ENCODE results near the gene LAPTM5. TPM values are rescaled to one million over a fixed set of nuclear protein-coding genes. Genes with fewer than 3 reads are reported as not detected.

The LAPTM5 gene
- total and polyA plus RNA-seq, 2 of the 8 experiments (the other 6 are each of a cell fraction or from before 2014, with no cell fraction given), result 0.37 to 1.4 TPM

GRCh38 chr1:30743584-30744059, 14.0 kb downstream of the LAPTM5 start:
- H3K56ac ChIP-seq (replicated peaks; ENCODE audit: insufficient read length, low read depth, low read length), result no peak overlapping the region
- no peak overlapping the region for H2AFZ ChIP-seq (ENCODE audit: low read length)
- POLR2A ChIA-PET (ENCODE audit: partially characterized antibody), result interaction anchor here (0.6 to 1.2 kb wide), 3 partner anchors 10 to 24 kb away, joined by 3 to 5 read pairs (median 3); no protein-coding TSS in a partner anchor
- no peaks in the 10 kb centered on the region for H3K79me1 ChIP-seq (ENCODE audit: low read depth, low read length)
- H3K23me2 ChIP-seq (ENCODE audit: low read depth, low read length), result no peaks in the 10 kb centered on the region; the same call in 1 of the 2 replicates
- H3K4me2 ChIP-seq (ENCODE audit: insufficient read depth in 1 of 2, low read depth in 2 of 2, low read length in 2 of 2), result no peak overlapping the region
- no peak overlapping the region for H3K4me3 ChIP-seq (ENCODE audit: extremely low read depth in 1 of 4, insufficient read depth in 2 of 4, low read depth in 3 of 4, low read length in 4 of 4)
- no peaks in the 10 kb centered on the region for H4K20me1 ChIP-seq (replicated peaks in 1 of 2; ENCODE audit: control insufficient read depth in 1 of 2, insufficient read depth in 2 of 2, low read length in 2 of 2)
- H4K91ac ChIP-seq (replicated peaks; ENCODE audit: insufficient read length, low read length), result no peak overlapping the region
- no peak overlapping the region for H3K4ac ChIP-seq (replicated peaks; ENCODE audit: insufficient read length, low read depth, low read length)
- H2BK5ac ChIP-seq (ENCODE audit: low read depth, low read length), result no peak overlapping the region
- peaks cover 0 to 13% (median 3%) of the 10 kb centered on the region in 4 experiments; a peak in 5 of 7 replicates for H3K4me1 ChIP-seq (replicated peaks in 1 of 4; ENCODE audit: control insufficient read depth in 3 of 4, insufficient read depth in 4 of 4, low read length in 3 of 4)
- H3K27ac ChIP-seq (ENCODE audit: low read depth, low read length), result no peak overlapping the region
- H2BK120ac ChIP-seq (replicated peaks; ENCODE audit: low read depth, low read length), result no peak overlapping the region
- H3K9me3 ChIP-seq (ENCODE audit: insufficient read depth in 2 of 2, low read depth in 1 of 2, low read length in 1 of 2), result no peaks in the 10 kb centered on the region
- no peak overlapping the region for H3K23ac ChIP-seq (ENCODE audit: insufficient read length)
- H3K36me3 ChIP-seq (ENCODE audit: control insufficient read depth in 2 of 4, insufficient read depth in 4 of 4, low read length in 3 of 4), result no peaks in the 10 kb centered on the region
- DNase-seq (ENCODE audit: low read depth in 1 of 2, low spot score in 2 of 2) (no peak), FAIRE-seq (no peak)
- no peak overlapping the region for H3K9ac ChIP-seq (replicated peaks in 1 of 4; ENCODE audit: extremely low read depth in 1 of 4, low read depth in 3 of 4, low read length in 3 of 4)
- 85% methylated on average over 4 of the region's 4 CpGs; no CpG with 5 or more reads in 1 of the 2 experiments for WGBS, 2 experiments (ENCODE audit: extremely low coverage in 1 of 2, insufficient coverage in 1 of 2, insufficient read length in 1 of 2, insufficient replicate concordance in 2 of 2, low coverage in 1 of 2, low lambda C conversion rate in 2 of 2, missing lambda C conversion rate in 1 of 2)
- H4K5ac ChIP-seq (ENCODE audit: insufficient read length, low read depth, low read length), result no peak overlapping the region
- H4K8ac ChIP-seq (ENCODE audit: extremely low read depth, insufficient read depth, low read length), result no peak overlapping the region
- TF ChIP-seq HDAC2 (IDR thresholded peaks at IDR 0.05; ENCODE audit: borderline replicate concordance in 1 of 2, low read depth in 2 of 2, low read length in 2 of 2), result 0 out of 4 replicates have a peak, but pooled peaks of 1 of the 2 experiments have one; percentile 42
- no peak for TF ChIP-seq CBX5 (IDR thresholded peaks at IDR 0.05; ENCODE audit: low read depth, low read length)
- TF ChIP-seq CHD2 (IDR thresholded peaks at IDR 0.05; ENCODE audit: low read length), result no peak
- no peak for TF ChIP-seq CHD1 (IDR thresholded peaks at IDR 0.05; ENCODE audit: low read depth, low read length)
- TF ChIP-seq KDM4A (IDR thresholded peaks at IDR 0.05; ENCODE audit: low read depth, low read length, severe bottlenecking), result no peak
- TF ChIP-seq CTCF (IDR thresholded peaks at IDR 0.05; ENCODE audit: control extremely low read depth in 1 of 3, insufficient read depth in 1 of 3, low read depth in 1 of 3, low read length in 3 of 3), result no peak
- no peak for TF ChIP-seq JUN (IDR thresholded peaks at IDR 0.05; ENCODE audit: low read depth, low read length)
- TF ChIP-seq CEBPB (IDR thresholded peaks at IDR 0.05; ENCODE audit: low read depth, low read length), result no peak
- no peak for TF ChIP-seq SIRT6 (IDR thresholded peaks at IDR 0.05; ENCODE audit: low read length)
- H3K79me2 ChIP-seq (ENCODE audit: control insufficient read depth in 1 of 2, insufficient read depth in 2 of 2, low read length in 2 of 2), result no peaks in the 10 kb centered on the region
- H2BK15ac ChIP-seq (ENCODE audit: low read length), result no peak overlapping the region
- H3K27me3 ChIP-seq (replicated peaks in 1 of 4; ENCODE audit: control insufficient read depth in 3 of 4, extremely low read depth in 1 of 4, insufficient read depth in 3 of 4, low read length in 3 of 4), result no peaks in the 10 kb centered on the region; a peak in 1 of 7 replicates
- H2AK5ac ChIP-seq (ENCODE audit: low read depth, low read length), result no peak overlapping the region
- no peak overlapping the region for H2BK20ac ChIP-seq (ENCODE audit: low read length)
- H2BK12ac ChIP-seq (ENCODE audit: low read depth, low read length), result 0 out of 2 replicates have a peak overlapping the region, but pooled peaks have one; percentile 0
- no peak overlapping the region for H3K14ac ChIP-seq (ENCODE audit: insufficient read length)
- CTCF ChIA-PET (ENCODE audit: partially characterized antibody), result interaction anchor here (51.2 to 55.1 kb wide), 2 partner anchors 4 to 22 kb away, joined by 1640 read pairs; partner anchors contain the start of genes LAPTM5 and MATN1
- H3K18ac ChIP-seq (ENCODE audit: extremely low read depth, low read length), result no peak overlapping the region
